Measurements from ENCODE around the gene TDG. TPM values are rescaled to one million over a fixed set of nuclear protein-coding genes. Genes with fewer than 3 reads are reported as not detected.

The TDG gene
- polyA plus RNA-seq, 1 donor (not counting 4 experiments of a cell fraction or from before 2014, with no cell fraction given), result 35.6 TPM

DNA sequence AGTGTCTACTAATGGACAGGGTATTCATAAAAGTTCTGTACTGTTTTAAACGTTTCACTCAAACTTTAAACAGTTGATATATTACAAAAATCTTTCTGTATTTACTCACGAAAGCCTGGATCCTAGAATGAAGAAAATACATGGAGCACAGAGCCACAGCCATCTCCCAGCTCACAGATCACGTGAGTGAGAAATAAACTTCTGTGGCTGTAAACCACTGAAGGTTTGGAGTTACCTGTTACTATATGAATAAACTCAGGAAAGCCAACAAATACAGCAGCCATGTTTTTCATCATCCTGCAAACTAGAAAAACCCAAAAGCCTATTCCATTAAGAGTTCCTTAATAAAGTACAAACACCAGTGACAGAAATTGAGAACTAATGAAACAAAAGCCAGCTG is 867 bp upstream of the TDG start:
- Histone ChIP-seq H3K79me2 (ENCODE audit: control insufficient read depth, insufficient read depth, low read length) (peaks cover 62% of the 10 kb centered on the region), H3K36me3 (ENCODE audit: control insufficient read depth in 2 of 2, extremely low read depth in 1 of 2, insufficient read depth in 2 of 2, low read length in 2 of 2) (peaks cover 1 to 6% of the 10 kb centered on the region in 2 experiments), H3K27me3 (ENCODE audit: control insufficient read depth, extremely low read depth, insufficient read depth, low read length) (no peaks in the 10 kb centered on the region), H4K20me1 (ENCODE audit: control insufficient read depth, extremely low read depth, insufficient read depth, low read length) (peaks cover 7% of the 10 kb centered on the region), H3K27ac (ENCODE audit: control insufficient read depth, insufficient read depth, low read length) (peak overlapping the region; percentile 90), H3K4me3 (ENCODE audit: control insufficient read depth in 2 of 3, extremely low read depth in 1 of 3, insufficient read depth in 2 of 3, low read depth in 1 of 3, low read length in 3 of 3) (peak overlapping the region; percentile 68 to 99 (median 80)), H3K4me1 (ENCODE audit: control insufficient read depth, extremely low read depth, insufficient read depth, low read length) (peaks cover 29% of the 10 kb centered on the region), H3K4me2 (ENCODE audit: control insufficient read depth, extremely low read depth, insufficient read depth, low read depth, low read length) (peak overlapping the region; percentile 92), H3K9ac (ENCODE audit: control insufficient read depth, extremely low read depth, insufficient read depth, low read length) (peak overlapping the region; percentile 94), H2AFZ (ENCODE audit: control insufficient read depth, low read length) (peak overlapping the region; percentile 20), H3K9me1 (ENCODE audit: control insufficient read depth, extremely low read depth, insufficient read depth, low read length) (no peaks in the 10 kb centered on the region), H3K9me3 (ENCODE audit: control insufficient read depth, low read depth, low read length) (no peaks in the 10 kb centered on the region)
- dilution Hi-C loops (cut with MboI; ENCODE audit: extremely low pct_ligation_motif_present, low sequenced_read_pairs), result no loop called here
- FAIRE-seq, result no peak
- DNase-seq (ENCODE audit: low read depth, low spot score), result no peak
- TF ChIP-seq EZH2 (IDR thresholded peaks at IDR 0.05; ENCODE audit: low read length), result no peak
- TF ChIP-seq, protein P1, sequence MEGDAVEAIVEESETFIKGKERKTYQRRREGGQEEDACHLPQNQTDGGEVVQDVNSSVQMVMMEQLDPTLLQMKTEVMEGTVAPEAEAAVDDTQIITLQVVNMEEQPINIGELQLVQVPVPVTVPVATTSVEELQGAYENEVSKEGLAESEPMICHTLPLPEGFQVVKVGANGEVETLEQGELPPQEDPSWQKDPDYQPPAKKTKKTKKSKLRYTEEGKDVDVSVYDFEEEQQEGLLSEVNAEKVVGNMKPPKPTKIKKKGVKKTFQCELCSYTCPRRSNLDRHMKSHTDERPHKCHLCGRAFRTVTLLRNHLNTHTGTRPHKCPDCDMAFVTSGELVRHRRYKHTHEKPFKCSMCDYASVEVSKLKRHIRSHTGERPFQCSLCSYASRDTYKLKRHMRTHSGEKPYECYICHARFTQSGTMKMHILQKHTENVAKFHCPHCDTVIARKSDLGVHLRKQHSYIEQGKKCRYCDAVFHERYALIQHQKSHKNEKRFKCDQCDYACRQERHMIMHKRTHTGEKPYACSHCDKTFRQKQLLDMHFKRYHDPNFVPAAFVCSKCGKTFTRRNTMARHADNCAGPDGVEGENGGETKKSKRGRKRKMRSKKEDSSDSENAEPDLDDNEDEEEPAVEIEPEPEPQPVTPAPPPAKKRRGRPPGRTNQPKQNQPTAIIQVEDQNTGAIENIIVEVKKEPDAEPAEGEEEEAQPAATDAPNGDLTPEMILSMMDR (optimal IDR thresholded peaks at IDR 0.05 in 1 of 3, IDR thresholded peaks at IDR 0.05 in 1 of 3, conservative IDR thresholded peaks at IDR 0.05 in 1 of 3; ENCODE audit: extremely low read depth in 1 of 3, insufficient read depth in 2 of 3, low read length in 3 of 3), result no peak

DNA sequence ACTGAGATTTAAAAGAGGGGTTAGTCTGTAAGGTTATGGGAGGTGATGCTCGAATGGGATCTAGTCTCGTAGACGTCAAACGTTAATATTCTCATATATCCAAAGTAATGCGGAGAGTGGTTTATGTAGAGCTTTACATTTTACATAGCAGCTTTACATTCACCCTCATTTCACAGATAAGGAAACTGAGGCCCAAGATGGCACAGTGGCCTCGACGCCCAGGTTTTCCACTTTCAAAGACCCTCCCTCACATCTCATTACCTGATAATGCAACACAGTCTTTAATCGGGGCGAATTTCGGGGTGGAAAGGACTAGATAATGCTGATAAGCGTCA is 450 bp upstream of the TDG start:
- Histone ChIP-seq H3K9ac (ENCODE audit: control insufficient read depth, extremely low read depth, insufficient read depth, low read length) (peak overlapping the region; percentile 94), H3K4me1 (ENCODE audit: control insufficient read depth, extremely low read depth, insufficient read depth, low read length) (peaks cover 29% of the 10 kb centered on the region), H3K4me2 (ENCODE audit: control insufficient read depth, extremely low read depth, insufficient read depth, low read depth, low read length) (peak overlapping the region; percentile 92), H3K9me3 (ENCODE audit: control insufficient read depth, low read depth, low read length) (no peaks in the 10 kb centered on the region), H3K27ac (ENCODE audit: control insufficient read depth, insufficient read depth, low read length) (peak overlapping the region; percentile 90), H2AFZ (ENCODE audit: control insufficient read depth, low read length) (peak overlapping the region; percentile 82), H3K79me2 (ENCODE audit: control insufficient read depth, insufficient read depth, low read length) (peaks cover 66% of the 10 kb centered on the region), H3K9me1 (ENCODE audit: control insufficient read depth, extremely low read depth, insufficient read depth, low read length) (no peaks in the 10 kb centered on the region), H3K27me3 (ENCODE audit: control insufficient read depth, extremely low read depth, insufficient read depth, low read length) (no peaks in the 10 kb centered on the region), H4K20me1 (ENCODE audit: control insufficient read depth, extremely low read depth, insufficient read depth, low read length) (peaks cover 7% of the 10 kb centered on the region), H3K4me3 (ENCODE audit: control insufficient read depth in 2 of 3, extremely low read depth in 1 of 3, insufficient read depth in 2 of 3, low read depth in 1 of 3, low read length in 3 of 3) (peak overlapping the region; percentile 68 to 99 (median 80)), H3K36me3 (ENCODE audit: control insufficient read depth in 2 of 2, extremely low read depth in 1 of 2, insufficient read depth in 2 of 2, low read length in 2 of 2) (peaks cover 1 to 9% of the 10 kb centered on the region in 2 experiments)
- DNase-seq (ENCODE audit: low read depth, low spot score) (no peak), FAIRE-seq (no peak)
- dilution Hi-C loops (cut with MboI; ENCODE audit: extremely low pct_ligation_motif_present, low sequenced_read_pairs), result no loop called here
- no peak for TF ChIP-seq EZH2 (IDR thresholded peaks at IDR 0.05; ENCODE audit: low read length)
- TF ChIP-seq, protein P1 (optimal IDR thresholded peaks at IDR 0.05 in 1 of 3, IDR thresholded peaks at IDR 0.05 in 1 of 3, conservative IDR thresholded peaks at IDR 0.05 in 1 of 3; ENCODE audit: extremely low read depth in 1 of 3, insufficient read depth in 2 of 3, low read length in 3 of 3), result no peak

Data from keratinocyte (primary cell).